HG02678 (cell line): ENCODE data around the gene CTAGE9.
"Not testable (repeated sequence)": the region's sequence is repeated elsewhere in the genome, so short reads cannot be mapped to it uniquely, and the experiment has no call there.

Experiments used
- ATAC-seq: cut with Tn5 transposase; IDR thresholded peaks from one replicate; pipeline ENCODE4 v1.9.1; 2021; ENCODE audit warnings: mild to moderate bottlenecking, moderate library complexity; ENCODE audit not compliant: unreplicated experiment

CTAGE9 gene

GRCh38 chr6:131710917-131711316, at the start of gene CTAGE9:
Gene CTAGE9 (minus strand): TSS chr6:131711017. CDS start chr6:131711017, 0 bp downstream.
- not testable (repeated sequence) for ATAC-seq

DNA sequence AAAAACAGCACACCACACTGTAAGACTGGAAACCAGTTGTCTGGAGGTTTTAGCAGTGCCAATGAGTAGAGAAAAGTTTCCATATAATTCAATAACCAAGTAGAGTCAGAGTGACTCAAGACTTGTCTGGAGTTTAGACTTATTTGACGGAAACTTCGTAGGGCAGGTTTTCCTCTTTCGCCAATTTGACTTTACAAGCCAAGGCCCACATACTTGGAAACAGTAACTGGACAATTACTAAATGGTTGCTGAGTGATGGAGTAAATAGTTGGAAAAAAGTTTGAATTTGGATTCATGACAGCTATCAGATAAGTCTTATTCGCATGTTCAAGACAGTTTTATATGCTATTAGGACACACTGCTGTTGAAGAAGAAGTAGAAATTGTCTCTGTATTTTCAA, 48.1 kb upstream of the CTAGE9 start:
- ATAC-seq = no peak

DNA sequence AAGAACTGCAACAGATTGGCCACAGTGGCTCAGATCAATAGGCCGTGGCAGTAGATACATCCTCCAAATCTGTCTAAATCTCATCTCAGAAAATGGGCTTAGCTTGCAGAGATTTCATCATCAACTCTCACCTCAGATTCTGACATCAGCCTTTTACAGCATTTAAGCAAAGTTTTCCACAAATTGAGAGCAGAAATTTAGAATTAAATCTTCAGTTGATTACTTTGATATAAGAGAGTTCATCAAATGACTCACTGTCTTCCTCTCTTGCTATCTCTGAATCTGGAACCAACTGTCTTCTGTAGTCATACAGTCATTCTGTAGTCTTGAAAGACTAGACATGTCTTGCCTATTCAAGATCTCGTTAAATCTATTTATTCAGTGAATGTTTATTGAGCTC, 45.2 kb upstream of the CTAGE9 start:
- no peak for ATAC-seq

GRCh38 chr6:131755597-131755996, 44.8 kb upstream of the CTAGE9 start:
- ATAC-seq = no peak

GRCh38 chr6:131754715-131755567, 44.1 kb upstream of the CTAGE9 start:
- ATAC-seq = no peak

DNA sequence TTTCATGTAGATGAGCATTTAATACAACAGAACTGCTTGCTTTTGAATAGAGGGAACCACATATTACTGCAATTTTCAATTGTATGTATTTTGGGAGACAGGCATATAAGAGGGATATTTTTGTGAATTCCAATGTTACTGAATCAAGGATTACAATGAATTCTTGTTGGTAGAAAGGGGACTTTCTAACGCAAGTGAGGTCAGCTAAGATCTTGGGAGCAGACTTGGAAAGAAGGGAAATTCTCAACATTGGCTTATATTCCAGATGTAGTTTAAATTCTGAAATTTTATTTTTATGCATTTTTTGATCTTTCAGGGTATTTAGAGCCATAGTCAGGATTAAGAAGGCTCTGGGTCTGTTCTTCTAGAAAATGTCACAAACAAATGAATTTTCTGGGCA, 43.3 kb upstream of the CTAGE9 start:
- ATAC-seq = no peak

DNA sequence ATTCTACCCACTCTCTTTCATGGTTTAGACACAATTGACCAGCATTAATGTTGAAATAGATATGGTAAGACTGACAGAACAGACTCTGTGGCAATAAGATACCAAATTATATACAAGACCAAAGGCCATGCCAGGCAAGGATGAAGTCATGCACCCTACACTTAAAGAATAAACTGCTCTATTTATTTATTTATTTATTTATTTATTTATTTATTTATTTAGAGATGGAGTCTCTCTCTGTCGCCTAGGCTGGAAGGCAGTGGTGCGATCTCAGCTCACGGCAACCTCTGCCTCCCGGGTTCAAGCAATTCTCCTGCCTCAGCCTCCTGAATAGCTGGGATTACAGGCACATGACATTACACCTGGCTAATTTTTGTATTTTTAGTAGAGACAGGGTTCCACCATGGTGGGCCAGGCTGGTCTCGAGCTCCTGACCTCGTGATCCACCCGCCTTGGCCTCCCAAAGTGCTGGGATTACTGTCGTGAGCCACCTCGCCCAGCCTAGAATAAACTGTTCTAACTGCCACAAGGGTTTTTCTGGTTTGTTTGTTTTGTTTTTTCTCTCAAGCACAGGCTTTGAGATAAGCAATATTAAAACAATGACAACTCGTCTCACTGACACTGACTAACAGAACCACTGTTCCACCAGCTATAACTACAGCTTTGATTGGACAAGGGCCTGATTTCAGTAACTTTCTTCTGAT, 40.3 kb upstream of the CTAGE9 start:
- not testable (repeated sequence) for ATAC-seq

DNA sequence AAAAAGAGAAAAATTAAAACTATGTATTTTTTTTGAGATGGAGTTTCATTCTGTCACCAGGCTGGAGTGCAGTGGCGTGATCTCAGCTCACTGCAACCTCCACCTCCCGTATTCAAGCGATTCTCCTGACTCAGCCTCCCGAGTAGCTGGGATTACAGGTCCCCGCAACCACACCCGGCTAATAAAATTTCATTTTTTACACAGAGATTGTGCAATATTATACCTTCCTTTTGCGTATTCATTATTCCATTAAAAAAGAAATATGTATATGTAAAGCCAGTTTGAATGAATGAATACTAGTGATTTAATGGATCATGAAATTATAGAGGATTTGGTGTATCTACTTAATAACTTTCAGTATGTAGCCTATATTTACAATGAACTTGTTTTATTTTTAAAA, 38.2 kb upstream of the CTAGE9 start:
- no peak for ATAC-seq

GRCh38 chr6:131747821-131748353, 37.1 kb upstream of the CTAGE9 start:
- ATAC-seq = no peak

DNA sequence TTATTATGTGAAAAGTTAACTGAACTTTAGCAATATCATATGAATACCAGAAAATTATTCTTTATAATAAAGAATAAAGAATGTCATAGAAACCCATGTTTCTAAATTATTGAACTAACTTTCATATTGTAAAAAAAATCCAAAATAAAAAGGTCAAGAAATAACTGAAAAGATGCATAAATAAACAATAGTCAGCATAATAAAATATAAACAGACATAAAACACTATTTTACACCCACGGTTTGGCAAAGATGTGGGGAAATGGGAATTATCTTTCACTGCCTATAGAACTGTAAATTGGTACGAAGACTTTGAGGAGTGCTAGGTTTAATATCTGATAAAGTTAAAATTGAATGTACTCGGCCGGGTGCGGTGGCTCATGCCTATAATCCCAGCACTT, 34.7 kb upstream of the CTAGE9 start:
- ATAC-seq = no peak

DNA sequence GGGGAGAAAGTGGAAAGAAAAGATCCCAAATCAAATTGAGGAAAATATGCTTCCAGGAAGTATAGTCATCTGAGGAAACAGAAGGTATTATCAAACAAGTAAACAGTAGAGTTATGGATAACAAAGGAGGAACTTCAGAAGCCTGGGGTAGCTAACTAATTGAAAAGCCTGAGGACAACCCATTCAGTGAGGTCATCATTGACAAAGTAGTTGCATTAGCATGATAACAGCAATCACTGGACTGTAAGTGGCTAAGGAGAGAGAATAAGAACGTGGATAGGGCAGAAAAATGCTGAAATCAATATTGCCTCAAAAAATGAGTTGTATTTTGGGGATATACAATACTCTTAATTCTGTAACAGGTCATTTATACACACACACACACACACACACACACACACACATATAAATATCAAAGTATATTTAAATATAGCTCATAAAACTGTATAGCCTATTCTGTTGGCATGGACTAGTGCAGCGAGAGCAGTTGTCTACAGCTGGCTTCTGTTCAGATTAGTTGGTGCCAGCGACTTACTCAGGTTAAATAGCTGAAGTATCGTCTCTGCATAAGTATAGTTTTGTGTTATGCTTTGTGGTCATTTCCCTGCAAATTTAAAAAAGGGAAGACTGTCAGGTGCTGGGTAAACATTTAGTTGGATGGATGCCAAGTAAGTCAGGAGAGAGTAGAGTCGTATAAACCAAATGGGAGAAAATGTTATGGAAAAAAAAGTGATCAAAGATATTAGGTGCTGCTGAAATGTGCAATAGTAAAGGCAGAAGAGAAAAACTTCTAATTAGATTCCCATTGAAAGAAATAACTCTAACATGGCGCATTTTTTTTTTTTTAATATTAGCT, 33.8 kb upstream of the CTAGE9 start:
- no peak for ATAC-seq

- ATAC-seq = no peak
These were observed 31.0 kb upstream of the CTAGE9 start for GRCh38 chr6:131741688-131742393.

- no peak for ATAC-seq
These were observed 29.3 kb upstream of the CTAGE9 start for GRCh38 chr6:131740161-131740560.

DNA sequence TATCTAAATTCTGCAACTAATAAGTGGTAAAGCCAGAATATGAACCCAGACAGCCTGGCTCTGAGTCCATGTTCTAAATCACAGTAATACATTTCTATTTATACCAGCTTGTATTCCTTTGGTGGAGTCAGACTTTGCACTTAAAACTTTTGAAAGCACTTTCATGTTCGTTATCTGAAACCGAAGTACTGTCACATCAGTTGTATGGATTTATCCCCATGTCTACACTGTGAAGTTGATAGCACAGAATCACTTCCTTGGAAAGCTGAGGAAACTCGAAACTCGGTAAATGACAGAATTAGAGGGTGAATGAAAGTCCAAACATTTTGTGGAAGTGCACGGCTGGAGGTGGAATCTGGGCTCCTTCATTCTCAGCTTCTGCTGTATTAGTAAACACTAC, 28.3 kb upstream of the CTAGE9 start:
- ATAC-seq = no peak

- no peak for ATAC-seq
These were observed 26.0 kb upstream of the CTAGE9 start for GRCh38 chr6:131736811-131737210.

- no peak for ATAC-seq
These were observed 25.3 kb upstream of the CTAGE9 start for GRCh38 chr6:131736003-131736596.

DNA sequence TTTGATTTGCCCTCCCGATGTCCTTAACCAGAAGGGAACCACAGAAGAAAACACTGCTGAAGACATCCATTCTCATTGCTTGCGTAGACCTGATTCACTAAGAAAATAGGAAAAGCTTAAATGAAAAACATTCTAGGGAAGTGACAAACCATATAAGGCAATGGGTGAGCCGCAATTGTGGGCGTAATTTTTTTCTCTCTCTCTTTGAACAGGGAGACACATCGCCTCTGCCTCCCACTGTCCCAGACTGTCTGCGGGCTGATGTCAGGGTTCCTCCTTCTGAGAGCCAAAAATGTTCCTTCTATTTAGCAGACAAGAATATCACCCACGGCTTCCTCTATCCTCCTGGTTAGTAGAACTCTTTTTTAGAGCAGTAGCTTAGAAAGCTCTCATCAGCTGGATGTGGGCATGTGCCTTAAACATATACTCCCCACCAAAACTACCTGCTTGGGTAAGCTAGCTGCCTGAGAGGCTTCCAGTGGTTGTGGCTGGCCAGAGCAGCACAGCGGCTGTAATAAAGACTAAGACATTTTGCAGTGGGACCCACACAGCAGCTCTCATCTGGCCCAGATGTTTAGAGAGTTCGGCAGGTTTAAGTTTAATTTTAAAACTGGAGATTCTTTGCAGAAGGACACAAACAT, 22.7 kb upstream of the CTAGE9 start:
- no peak for ATAC-seq

DNA sequence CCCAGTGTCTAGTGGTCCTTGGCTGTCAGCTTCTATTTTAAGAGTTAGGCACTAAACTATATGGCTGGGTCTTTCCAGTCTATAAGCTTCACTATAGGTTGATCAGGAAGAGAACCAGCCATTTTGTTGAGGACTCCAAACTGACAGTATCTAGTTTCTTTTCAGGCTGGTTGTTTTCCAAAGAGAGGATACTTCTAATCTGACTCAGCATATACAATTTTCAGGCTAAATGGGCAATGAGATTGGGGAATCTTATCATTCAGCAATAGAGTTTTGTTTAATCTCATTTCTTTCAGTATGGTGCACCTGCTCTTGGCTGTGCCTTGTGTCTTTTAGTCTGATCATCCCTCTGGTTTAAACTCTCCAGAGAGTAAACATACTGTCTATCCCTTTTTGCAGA, 20.4 kb upstream of the CTAGE9 start:
- no peak for ATAC-seq

DNA sequence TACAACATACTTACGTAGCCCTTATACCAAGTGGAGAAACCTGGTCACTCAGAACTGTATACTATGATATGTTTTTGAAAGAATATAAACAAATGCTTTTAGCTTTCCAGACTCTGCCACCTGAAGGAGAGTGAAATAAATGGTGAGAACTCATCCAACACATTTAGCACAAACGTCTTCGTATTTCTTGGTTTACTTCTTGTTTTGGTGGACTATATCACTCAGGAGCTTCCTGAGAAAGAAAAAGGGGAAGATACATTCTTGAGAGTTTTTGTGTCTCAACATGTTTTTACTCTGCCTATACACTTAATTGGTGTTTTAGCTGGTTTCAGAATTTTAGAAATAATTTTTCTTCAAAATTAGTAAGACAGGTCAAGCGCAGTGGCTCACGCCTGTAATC, 19.4 kb upstream of the CTAGE9 start:
- no peak for ATAC-seq

DNA sequence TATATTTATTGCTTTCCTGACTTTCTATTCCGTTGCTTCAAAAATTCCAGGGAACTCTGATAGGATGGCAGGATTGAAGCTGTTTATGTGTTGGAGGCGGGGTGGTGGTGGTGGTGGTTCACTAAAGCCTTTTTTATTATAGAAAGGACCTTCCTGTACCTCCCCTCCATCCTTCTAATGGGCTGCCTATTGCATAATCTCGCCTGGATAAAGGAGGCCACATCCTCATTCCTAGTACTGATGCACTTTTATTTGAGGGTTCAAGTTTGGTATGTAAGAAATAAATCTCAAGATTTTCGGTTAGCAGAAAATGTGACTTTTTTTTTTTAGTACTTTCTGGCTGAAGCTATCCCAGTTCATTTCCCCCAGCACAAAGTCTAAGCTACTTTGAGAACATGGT, 18.7 kb upstream of the CTAGE9 start:
- no peak for ATAC-seq
